GM12801 (cell line): ENCODE measurements around the gene AIFM3.

Experiments used
- CTCF ChIP-seq: IDR thresholded peaks from one replicate; pipeline ENCODE4 v1.5.1; 2011; ENCODE audit warnings: control low read depth; ENCODE audit not compliant: insufficient read length; ENCODE audit errors: extremely low read depth

AIFM3 gene

DNA sequence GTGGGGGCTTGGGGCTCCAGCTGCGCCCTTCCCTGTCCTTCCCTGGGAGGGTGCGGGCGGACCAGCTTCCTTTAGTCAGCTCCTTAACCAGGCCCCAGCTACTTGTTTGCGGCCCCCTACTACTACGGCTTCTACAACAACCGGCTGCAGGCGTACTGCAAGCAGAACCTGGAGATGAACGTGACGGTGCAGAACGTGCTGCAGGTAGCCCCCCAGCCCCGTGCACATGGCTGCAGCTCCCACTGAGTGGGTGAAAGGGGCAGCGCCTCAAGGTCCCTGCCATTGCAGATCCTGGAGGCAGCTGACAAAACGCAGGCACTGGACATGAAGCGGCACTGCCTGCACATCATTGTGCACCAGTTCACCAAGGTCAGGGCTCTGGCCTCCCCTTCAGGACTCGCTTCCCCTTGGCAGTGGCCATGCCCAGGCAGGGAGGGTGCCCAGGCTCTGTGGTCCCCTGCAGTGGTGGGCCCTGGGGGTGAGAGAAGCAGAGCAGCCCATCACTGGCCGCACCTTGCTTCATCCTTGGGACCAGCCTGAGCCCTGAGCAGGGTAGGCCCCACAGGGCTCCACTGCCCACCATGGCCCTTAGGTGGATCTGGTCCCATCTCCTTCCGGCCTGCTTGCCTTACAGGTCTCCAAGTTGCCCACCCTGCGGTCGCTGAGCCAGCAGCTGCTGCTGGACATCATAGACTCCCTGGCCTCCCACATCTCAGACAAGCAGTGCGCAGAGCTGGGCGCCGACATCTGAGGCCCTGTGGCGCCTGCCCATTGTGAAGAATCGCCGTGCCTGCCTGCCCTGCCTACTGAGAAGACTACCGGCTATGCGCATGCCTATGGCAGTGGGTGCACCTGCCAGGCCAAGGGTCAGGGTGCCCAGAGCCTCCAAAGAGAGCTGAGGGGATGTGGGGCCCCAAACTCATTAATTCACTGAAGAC lies 29.8 kb downstream of the AIFM3 start:
- no peak for TF ChIP-seq CTCF

GRCh38 chr22:20997536-20998257 lies 30.6 kb downstream of the AIFM3 start:
- no peak for TF ChIP-seq CTCF

DNA sequence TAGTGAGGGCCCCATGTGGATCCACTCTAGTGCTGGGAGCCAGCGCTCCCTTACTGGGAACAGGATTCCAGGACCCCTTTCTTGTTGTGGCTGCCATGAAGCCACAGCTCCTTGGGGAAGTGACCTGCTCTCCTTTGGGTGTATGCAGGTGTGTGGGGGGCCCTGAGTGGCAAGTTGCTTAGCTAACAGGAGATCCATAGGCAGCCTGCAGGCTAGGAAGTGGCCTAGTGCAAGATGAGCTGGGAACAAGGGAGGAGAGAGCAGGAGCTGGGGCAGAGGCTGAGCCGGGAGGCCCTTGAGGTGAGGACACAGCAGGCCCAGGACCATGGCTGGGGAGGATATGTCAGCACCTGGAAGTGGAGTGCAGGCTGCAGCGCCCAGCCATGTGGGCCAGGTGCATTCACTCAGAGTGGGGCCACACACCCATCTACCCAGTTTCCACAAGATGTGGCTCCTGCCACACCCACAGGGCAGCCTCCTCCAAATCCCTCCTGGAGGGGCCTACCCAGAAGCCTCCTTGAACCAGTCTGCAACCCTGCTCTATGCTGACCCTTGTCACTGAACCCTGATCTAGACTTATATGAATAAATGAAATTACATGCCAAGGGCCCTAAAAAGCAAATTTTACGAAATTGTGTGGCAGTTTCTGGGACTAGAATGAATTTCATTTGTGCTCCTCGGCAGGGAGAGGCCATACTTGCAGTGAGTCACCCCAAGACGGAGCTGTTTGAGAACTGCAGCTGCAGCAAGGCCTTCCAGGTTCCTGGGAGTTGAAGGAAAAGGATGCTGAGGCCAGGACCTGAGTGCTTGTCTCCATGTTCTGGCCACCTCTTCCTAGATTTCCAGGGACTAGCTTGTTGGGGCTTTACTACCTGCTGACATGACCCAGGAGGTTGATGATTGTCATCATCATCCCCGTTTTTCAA lies 31.6 kb downstream of the AIFM3 start:
- no peak for TF ChIP-seq CTCF

DNA sequence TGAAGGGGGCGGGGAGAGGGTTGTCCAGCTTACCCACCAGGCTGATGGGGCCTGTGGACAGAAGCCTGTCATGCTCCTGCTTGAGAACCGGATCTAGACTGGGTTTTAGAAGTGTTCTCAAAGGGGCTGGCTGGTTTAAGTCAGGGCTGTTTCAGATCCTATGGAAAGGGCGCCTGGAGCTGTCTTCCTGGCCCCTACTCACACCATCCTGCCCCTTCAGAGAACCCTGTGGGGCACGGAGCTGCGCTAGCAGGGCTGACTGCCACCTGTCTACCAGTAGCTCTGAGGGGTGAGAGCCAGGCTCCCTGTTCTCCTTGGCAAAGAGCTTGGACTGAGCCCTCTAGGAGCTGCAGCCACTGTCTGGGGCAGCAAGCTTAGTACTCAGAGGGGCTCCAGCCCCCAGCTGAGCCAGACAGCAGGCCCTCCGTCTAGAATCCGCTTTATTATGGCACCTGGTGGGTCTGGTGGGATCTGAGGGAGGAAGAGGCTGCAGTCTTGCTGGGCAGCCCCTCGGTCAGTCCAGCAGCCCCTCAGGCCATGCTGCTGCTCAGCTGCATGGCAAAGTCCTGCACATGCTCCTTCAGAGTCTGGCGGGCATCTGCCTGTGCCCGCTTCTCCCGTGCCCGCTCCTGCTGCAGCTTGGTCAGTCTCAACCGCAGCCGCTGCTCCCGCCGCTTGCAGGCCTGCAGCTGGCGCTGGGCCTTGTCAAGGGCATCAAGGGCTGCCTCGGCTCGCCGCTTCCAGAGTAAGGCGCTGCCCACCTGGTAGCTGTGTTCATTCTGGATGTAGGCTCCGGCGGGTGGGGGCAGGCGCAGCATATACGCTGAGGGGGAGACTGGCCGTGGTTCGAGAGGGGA lies 32.5 kb downstream of the AIFM3 start:
- no peak for TF ChIP-seq CTCF

DNA sequence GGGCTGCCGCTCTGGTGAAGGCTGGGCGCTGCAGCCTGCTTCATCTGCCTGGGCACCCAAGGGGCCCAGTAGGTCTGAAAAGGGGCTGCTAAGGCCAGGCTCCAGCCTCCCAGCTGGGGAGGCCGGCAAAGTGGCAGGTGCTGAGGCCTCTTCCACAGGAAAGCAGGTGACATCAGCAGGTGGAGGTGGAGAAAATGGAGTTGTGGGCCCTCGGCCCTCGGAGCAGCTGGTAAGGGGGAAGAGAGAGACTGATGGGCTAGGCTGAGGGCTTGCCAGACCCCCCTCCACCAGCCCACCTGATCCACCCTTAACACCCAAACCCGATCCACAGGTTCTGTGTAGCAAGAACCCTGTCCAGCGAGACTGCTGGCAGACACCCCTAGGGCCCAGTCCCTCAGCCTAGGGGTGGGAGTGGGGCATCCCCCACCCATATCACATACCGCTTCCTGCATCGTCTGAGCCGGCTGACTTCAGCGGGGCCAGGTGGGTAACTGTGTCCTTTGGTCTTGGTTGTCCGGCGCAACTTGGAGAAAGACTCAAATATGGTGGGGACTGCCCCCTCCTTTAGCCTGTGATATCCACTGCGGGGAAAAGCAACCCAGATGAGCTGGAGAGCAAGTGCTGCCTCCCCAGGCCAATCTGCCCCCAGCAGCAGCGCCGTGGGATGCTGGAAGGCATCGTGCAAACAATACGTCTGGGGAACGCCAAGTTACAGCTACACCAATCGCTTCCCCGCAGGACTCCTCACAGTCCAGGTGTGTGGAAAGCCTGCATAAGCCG lies 33.3 kb downstream of the AIFM3 start:
- no peak for TF ChIP-seq CTCF

- no peak for TF ChIP-seq CTCF
These were observed 34.0 kb downstream of the AIFM3 start for GRCh38 chr22:21000987-21001600.
